NCI-H1092 treated with DMSO at 0.1 percent for 48 hours (cell line): ENCODE results near the gene HAPLN3.

Source experiments
- DNase-seq: peaks from one replicate; lab custom pipeline; 2025; lab: John Stamatoyannopoulos, UW

The HAPLN3 gene

GRCh38 chr15:88864861-88865497 lies 30.4 kb downstream of the HAPLN3 start:
- DNase-seq, result no peak

- no peak for DNase-seq
Observed at GRCh38 chr15:88863412-88863811, 31.9 kb downstream of the HAPLN3 start.

GRCh38 chr15:88860212-88860611 lies 35.1 kb downstream of the HAPLN3 start:
- DNase-seq, result no peak

- no peak for DNase-seq
Observed at GRCh38 chr15:88859550-88859949, 35.8 kb downstream of the HAPLN3 start.

GRCh38 chr15:88858934-88859333 lies 36.4 kb downstream of the HAPLN3 start:
- no peak for DNase-seq

GRCh38 chr15:88852476-88852875 lies 42.9 kb downstream of the HAPLN3 start:
- no peak for DNase-seq

- DNase-seq, result no peak
Observed at GRCh38 chr15:88849376-88850072, 45.8 kb downstream of the HAPLN3 start.

GRCh38 chr15:88848203-88848602 lies 47.1 kb downstream of the HAPLN3 start:
- DNase-seq, result no peak

- no peak for DNase-seq
Observed at GRCh38 chr15:88847144-88847543, 48.2 kb downstream of the HAPLN3 start.

- no peak for DNase-seq
Observed at GRCh38 chr15:88845616-88846015, 49.7 kb downstream of the HAPLN3 start.

- DNase-seq, result no peak
Observed at GRCh38 chr15:88844749-88845386, 50.5 kb downstream of the HAPLN3 start.

GRCh38 chr15:88843334-88843733 lies 52.0 kb downstream of the HAPLN3 start:
- DNase-seq, result no peak

- DNase-seq, result no peak
Observed at GRCh38 chr15:88842156-88842555, 53.2 kb downstream of the HAPLN3 start.

- no peak for DNase-seq
Observed at GRCh38 chr15:88841236-88841635, 54.1 kb downstream of the HAPLN3 start.

- no peak for DNase-seq
Observed at GRCh38 chr15:88839961-88840360, 55.4 kb downstream of the HAPLN3 start.

- DNase-seq, result no peak
Observed at GRCh38 chr15:88839146-88839545, 56.2 kb downstream of the HAPLN3 start.

GRCh38 chr15:88838667-88839066 lies 56.7 kb downstream of the HAPLN3 start:
- no peak for DNase-seq

GRCh38 chr15:88835646-88836045 lies 59.7 kb downstream of the HAPLN3 start:
- no peak for DNase-seq

- no peak for DNase-seq
Observed at GRCh38 chr15:88835119-88835518, 60.2 kb downstream of the HAPLN3 start.

- DNase-seq, result no peak
Observed at GRCh38 chr15:88834211-88834812, 61.0 kb downstream of the HAPLN3 start.

GRCh38 chr15:88833731-88834100 lies 61.6 kb downstream of the HAPLN3 start:
- DNase-seq, result no peak

GRCh38 chr15:88832820-88833730 lies 62.3 kb downstream of the HAPLN3 start:
- DNase-seq, result no peak
